Muscle of arm (tissue), 12 donors: ENCODE measurements around the gene SORCS2. TPM values are rescaled to one million over a fixed set of nuclear protein-coding genes. Genes with fewer than 3 reads are reported as not detected.

Experiments used
- DNase-seq: peaks from one replicate; pipeline ENCODE4 v3.0.0-alpha.2; 2013
- polyA plus RNA-seq, 12 donors: library from polyadenylated mRNA; unstranded; fragments of 120-200 nt; gene quantifications; one replicate each; pipeline ENCODE4 v1.2.1, GENCODE V29; 2013; ENCODE audit not compliant: insufficient read length in 12 of 12

Gene SORCS2
- polyA plus RNA-seq, 12 donors: 5.6 to 18.2 (median 8.3) TPM; not detected in 1

- DNase-seq: no peak
Measured at GRCh38 chr4:7723625-7724024, 531.3 kb downstream of the SORCS2 start.

DNA sequence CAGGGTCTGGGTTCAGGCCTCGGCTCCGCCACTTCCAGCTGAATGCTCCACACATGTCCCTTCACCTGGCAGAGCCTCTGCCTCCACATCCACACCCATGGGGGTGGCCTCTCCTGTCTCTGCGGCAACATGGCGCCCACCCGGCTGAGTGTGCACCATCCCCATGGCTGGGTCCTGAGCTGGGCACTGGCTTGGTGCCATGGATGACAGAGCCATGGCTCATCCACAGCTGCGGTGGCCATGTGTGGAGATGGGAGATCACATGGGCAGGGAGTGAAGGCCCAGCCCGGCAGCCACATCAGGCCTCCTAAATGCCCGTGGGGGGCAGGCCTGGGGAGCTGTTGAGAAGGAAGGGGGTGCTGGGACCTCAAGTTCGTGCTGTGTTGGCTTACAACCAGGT is 533.6 kb downstream of the SORCS2 start:
- DNase-seq: no peak

- DNase-seq: no peak
Measured at GRCh38 chr4:7726665-7727413, 534.5 kb downstream of the SORCS2 start.

DNA sequence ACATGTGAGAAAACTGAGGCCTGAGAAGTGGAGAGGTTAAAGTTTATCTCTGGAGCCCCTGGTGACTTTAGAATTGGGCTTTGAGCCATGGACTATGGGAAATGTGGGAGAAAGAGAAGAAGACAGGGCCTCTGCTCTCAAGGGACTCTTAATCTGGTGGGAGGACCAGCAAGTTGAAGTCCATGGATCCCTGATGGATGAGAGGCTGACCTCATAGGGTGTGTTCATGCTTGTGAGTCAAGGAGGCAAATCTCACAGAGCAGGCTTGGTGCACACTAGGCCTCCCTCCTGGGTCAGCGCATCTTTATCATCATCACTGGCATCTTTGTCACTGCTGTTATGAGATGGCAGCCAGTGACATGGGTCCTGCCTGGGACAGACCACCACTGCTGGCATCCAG is 535.4 kb downstream of the SORCS2 start:
- no peak for DNase-seq

DNA sequence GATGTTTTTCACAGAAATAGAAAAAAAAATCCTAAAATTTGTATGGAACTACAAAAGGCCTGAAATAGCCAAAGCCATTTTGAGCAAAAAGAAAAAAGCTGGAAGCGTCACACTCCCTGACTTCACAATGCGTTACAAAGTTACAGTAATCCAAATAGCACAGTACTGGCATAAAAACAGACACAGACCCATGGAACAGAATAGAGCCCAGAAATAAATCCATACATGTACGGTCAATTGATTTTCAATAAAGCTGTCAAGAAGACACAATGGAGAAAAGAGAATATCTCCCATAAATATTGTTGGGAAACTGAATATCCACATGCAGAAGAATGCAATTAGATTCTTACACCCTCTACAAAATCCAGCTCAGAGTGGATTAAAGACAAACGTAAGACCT is 539.1 kb downstream of the SORCS2 start:
- no peak for DNase-seq

- no peak for DNase-seq
Measured at GRCh38 chr4:7732263-7732662, 539.9 kb downstream of the SORCS2 start.

DNA sequence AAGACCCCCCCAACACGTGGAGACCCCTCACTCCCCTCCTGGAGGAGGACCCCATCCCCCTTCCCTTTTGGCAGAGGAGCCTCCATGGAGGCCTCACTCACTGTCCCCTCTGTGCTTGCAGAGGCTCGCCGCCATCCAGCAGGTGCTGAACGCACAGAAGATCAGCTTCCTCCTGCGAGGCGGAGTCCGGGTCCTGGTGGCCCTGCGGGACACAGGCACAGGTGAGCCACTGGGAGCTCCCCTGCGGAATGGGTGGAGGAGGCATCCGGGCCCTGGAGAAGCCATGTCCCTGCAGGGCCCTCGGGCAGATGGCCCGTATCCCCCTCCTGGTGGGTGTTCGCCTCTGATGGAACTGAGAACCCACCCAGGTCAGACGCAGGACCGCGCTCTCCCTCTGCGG is 540.9 kb downstream of the SORCS2 start:
- no peak for DNase-seq

DNA sequence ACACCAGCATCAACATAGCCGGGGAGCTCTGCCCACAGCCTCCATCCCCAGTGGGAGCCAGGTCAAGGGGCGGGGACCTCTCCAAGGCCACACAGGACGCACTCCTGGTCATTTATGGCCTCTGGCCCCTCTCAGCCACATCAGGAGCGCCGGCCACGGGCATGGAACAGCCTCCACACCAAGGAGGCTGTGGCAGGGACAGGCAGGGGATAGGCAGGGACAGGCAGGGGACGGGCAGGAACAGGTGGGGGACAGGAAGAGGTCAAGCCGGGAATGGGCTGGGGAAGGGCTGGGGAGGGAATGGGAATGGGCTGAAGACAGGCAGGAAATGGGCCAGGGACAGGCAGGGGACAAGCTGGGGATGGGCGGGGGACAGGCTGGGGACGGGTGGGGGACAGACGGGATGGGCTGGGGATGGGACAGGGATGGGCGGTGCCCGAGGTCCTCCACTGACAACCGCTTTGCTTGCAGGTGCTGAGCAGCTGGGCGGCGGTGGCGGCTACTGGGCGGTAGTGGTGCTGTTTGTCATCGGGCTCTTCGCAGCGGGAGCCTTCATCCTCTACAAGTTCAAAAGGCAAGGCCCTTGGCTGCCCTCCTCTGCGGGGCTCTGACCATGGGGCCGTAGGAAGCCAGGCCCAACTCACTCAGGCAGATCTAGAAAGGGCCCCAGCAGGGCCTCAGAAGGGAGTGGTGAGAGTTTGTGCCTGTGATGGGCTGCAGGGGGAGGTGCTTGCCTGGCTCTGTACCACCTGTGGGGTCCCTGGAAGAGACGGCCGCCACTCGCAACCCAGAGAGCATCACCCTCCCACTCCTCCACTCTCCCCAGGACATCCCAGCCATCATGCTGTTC is 541.7 kb downstream of the SORCS2 start:
- no peak for DNase-seq

GRCh38 chr4:7734651-7735260 is 542.4 kb downstream of the SORCS2 start:
- no peak for DNase-seq

GRCh38 chr4:7735395-7735794 is 543.1 kb downstream of the SORCS2 start:
- no peak for DNase-seq

GRCh38 chr4:7735961-7736360 is 543.6 kb downstream of the SORCS2 start:
- DNase-seq: no peak

DNA sequence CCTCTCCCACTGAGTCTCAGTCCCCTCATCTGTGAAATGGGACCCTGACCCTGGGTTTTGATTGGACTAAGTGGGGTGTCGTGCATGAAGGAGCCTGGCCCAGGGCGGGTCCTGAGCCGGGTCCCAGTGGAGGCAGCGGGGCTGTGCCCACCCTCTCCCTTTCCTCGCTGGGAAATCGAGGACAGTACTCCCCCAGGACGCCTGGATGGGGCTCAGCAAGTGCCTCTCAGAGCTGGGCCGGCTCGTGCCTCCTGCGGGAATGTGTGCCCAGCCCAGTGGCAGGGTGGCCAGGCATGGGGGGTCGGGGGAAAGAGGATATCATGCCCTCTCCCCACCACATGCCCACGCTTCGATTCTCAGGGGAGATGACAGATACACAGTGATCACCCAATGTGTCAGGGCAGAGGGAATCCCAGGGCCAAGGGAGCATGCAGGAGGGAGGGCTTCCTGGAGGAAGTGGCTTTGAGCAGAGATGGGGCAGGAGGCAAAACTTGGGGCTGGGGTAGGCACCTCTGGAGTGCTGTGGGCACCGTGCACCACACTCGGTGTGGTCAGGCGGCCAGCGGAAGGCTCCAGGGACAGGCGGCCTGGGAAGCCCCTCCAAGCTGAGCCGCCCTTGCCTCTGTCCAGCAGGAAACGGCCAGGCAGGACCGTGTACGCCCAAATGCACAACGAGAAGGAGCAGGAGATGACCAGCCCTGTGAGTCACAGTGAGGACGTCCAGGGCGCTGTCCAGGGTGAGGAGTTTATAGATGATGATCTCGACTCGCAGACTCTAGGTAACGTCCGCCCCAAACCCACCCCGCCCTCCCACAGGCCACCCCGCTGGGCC is 544.3 kb downstream of the SORCS2 start:
- DNase-seq: no peak

GRCh38 chr4:7737268-7737645 is 544.9 kb downstream of the SORCS2 start:
- DNase-seq: no peak

DNA sequence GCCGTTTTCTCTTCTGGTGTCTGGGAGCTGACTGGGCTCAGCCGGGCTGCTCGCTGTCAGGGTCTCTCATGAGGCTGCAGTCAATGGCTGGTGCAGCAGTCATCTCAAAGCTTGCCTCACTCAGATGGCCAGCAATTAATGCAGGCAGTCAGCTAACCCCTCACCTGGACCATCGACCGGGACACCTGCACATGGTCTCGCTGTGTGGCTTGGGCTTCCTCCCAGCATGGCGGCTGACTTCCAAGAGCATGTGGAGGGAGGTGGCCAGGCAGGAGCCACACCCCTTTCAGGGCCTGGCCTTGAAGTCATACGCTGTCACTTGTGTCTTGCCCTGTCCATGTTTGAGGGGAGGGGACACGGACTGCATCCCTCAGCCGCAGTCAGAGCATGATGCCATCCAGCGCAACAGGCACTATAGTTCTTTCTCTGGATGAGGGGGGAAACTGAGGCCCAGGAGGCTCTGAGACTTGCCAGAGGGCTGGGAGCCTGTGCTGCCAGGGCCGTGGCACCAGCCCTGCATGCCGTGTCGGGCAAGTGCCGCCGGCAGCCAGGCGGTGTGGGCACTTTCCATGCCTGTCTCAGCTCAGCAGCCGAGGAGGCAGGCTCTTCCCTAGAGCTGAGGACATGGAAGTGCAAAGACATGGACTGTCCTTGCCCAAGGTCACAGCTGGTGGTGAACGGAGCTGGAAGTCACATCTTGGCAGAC is 545.6 kb downstream of the SORCS2 start:
- no peak for DNase-seq

GRCh38 chr4:7738458-7739076 is 546.2 kb downstream of the SORCS2 start:
- no peak for DNase-seq

- no peak for DNase-seq
Measured at GRCh38 chr4:7739077-7739917, 547.0 kb downstream of the SORCS2 start.

GRCh38 chr4:7739918-7740865 is 547.9 kb downstream of the SORCS2 start:
- no peak for DNase-seq

- DNase-seq: no peak
Measured at GRCh38 chr4:7740866-7741525, 548.7 kb downstream of the SORCS2 start.
